ENCODE results near the gene VCPKMT.

Gene VCPKMT

DNA sequence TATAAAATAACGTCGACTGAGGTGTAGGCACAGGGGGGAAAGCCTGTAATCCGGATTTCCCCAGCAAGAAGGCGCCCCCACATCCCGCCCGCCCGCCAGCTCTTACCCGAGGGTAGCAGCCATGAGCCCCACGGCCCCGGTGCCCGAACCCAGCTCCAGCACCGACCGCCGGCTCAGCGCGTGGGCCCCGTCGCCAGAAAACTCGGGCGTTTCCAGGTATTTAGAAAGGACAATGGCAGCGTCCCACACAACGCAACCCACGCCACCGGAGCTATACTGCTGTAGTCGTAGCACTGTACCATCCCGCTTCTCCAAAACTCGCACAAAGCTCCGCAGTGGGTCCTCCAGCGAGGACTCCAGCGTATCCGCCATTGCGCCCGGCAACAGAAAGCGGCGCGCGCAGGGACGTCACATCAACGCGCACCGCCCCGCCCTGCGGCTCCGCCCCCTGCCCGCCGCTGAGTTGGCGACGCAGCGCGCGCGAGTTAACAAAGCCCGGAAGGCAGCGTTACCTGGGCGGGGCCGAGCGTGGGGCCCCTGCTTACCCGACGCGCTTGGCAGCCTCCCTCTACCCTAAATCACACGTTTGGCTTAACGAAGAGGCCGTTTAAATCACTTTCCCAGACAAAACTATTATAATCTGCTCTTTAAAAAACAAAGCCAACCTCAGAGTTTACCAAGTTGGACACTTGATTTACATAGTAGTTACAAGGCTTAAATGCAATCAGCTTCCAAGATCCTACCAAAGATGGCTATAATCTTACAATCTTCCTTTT, at the start of gene VCPKMT:
Gene VCPKMT, minus strand, starts transcription at position 392 of the 776 bp plus-strand sequence. Its CDS starts 20 bp downstream, at position 372.
- peak; percentile 87 to 96 for DNase-seq (ENCODE audit: low read depth in 2 of 2)

DNA sequence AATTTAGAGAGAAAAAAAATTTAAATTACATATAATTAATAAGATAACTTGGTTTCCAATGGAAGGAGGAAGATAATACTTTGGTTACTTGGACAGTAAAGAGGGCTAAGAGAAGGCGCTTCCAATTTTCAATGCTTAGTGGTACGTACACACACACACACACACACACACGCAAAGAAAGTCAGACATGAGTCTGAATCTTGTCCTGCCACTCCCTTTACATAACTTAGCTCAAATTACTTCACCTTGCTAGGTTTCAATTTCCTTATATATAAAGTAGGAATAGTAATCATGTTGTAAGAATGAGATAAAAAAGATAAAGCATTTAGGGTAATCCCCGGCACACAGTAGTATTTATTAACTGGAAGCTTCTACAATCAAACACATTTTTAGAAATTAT, 39.7 kb upstream of the VCPKMT start:
- DNase-seq (ENCODE audit: low read depth in 2 of 2), result no peak

DNA sequence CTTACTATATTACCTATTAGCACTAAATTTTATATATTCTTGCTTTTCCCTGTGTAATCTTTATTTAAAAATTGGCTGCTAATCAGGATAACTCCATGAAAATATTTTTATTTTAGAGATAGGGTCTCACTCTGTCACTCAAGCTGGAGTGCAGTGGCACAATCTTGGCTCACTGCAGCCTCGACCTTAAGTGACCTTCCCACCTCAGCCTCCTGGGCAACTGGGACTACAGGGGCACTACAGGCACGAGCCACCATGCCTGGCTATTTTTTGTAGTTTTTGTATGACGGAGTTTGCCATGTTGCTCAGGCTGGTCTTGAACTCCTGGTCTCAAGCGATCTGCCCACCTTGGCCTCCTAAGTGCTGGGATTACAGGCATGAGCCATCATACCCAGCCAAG, 32.4 kb upstream of the VCPKMT start:
- DNase-seq (ENCODE audit: low read depth in 2 of 2), result no peak

DNA sequence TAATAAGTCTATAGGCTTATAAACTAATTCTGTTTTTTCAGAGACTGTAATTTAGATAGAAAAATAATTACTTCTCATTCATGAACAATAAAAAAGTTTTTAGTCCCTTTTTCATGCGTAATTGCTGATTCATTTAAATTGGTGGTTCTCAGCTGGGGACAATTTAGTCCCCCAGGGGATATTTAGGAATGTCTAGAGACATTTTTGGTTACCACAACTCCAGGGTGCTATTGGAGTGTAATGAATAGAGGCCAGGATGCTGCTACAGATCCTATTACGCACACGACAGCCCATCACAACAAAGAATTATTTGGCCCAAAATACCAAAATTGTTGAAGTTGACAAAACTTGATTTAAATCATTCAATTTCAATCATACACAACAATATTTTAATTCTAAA, 22.8 kb upstream of the VCPKMT start:
- DNase-seq (ENCODE audit: low read depth in 2 of 2), result no peak

DNA sequence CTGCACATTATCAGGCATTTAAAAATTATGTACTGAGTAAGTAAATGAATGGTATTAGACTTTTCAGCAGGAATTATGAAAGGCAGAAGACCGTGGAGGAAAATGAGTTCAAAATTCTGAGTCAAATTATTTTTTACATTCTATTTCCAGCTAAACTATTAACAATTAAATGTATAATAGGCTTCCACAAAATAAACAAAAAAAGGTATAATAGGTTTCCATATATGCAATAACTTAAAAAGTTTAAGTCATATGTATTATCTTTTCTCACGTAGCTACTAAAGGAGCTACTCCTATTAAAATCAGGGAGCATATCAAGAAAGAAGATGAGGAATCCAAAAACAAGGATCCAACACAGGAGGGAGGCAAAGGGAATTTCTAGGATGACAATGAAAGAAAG, 11.4 kb upstream of the VCPKMT start:
- DNase-seq (ENCODE audit: low read depth in 2 of 2), result no peak

DNA sequence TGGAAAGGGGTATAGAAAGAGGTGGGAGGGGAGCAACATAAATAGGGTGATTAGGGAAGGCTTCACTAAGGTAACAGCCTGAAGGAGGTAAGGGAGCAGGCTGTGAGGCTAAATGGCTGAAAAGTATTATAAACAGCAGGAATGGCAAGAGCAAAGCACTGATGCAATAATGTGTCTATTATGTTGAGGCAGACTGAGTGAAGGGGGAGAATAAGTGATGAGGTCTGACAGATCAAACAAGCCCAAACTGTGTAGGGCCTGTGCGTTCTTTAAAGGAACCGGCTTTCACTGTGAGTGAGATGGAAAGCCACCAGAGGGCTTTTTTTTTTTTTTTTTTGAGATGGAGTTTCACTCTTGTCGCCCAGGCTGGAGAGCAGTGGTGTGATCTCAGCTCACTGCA, 6.7 kb upstream of the VCPKMT start:
- DNase-seq (ENCODE audit: low read depth in 2 of 2), result no peak

DNA sequence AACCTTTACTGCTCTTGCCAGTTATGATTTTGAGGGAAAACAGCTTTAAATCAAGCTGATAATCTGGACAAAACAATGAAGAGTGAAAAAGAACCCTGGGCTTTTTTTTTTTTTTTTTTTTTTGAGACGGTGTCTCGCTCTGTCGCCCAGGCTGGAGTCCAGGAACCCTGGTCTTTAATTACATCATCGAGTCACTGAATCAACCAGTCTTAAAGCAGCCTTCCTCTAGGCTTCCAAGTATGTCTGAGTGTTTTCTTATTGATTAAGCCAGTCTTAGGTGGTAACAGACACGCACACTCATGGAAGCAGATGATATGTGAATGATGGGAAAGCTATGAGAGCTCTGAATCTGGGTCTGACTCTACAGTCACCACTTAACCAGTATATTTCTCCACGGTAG, 5.9 kb upstream of the VCPKMT start:
- no peak for DNase-seq (ENCODE audit: low read depth in 2 of 2)

DNA sequence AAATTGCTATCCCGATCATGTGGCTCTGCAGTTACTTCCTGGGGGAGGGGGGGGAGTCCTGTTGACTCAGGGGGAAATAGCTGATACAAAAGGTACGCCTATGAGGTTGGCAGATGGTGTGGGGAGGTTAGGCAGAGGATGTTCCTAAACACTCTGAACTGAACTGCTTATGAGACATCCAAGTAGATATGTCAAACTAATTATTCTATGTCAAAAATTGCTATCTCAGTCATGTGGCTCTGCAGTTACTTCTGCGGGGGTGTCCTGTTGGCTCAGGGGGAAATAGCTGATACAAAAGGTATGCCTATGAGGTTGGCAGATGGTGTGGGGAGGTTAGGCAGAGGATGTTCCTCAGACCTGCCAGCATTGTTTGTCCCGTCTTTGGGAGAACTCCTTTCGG, 5.1 kb upstream of the VCPKMT start:
- DNase-seq (ENCODE audit: low read depth in 2 of 2), result no peak

DNA sequence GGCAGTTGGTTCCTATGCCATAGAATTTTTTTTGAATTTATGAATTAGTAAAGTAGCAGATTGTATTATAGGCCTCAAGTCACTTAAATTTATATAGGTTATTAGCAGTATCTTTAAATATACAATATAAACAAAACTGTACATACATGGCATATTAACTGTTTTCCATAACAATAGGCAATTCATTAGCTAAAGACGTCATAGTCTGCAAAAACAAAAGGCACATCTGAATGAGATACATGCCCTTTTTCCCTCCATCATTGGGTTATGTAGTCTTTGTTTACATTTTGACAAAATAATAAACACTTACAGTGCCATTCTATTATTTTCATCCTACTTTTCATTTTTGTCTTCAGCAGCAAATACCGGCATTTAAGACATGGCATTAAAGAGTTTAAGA, 1.1 kb upstream of the VCPKMT start:
- no peak for DNase-seq (ENCODE audit: low read depth in 2 of 2)

DNA sequence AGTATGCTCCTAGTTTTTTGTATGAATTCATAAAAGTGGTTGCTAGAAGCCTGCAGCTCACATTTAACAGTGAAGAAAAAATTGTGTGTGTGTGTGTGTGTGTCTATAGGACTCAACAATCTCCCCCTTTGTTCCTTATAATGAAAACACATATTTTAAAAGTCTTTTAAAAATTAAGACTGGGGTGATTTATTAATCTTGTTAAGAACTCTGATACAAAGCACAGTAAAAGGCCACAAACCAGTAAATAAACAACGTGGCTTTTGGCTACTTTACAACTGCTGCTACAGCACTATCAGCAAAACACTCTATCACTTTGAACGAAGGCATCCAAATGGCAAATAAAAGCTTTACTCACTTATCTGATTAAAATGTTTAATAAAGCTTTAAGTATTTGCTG, 594 bp upstream of the VCPKMT start:
- no peak for DNase-seq (ENCODE audit: low read depth in 2 of 2)

DNA sequence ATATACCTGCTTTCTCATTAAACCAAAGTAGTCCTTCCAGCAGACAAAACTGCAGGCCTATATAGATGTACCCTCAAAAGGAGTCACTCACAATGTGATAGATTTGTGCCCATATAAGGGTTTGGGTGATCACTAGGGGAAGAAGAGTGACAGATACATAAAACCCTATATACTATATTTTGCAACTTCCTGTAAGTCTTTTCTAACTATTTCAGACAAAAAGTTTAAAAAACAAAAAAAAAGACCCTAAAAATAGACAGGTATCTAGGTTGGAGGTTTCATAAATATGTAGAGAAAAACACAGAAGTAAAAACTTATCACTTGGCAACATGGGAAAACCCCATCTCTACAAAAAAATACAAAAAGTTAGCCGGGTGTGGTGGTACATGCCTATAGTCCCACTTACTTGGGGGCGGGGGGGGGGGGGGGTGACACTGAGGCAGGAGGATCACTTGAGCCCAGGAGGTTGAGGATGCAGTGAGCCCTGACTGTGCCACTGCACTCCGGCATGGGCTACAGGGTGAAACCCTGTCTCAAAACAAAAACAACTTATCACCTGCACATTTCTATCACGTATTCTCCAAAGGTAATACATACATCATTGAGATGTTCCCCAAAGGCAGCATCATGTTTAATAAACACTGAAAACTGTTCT, 2.9 kb downstream of the VCPKMT start:
- DNase-seq (ENCODE audit: low read depth in 2 of 2), result no peak

DNA sequence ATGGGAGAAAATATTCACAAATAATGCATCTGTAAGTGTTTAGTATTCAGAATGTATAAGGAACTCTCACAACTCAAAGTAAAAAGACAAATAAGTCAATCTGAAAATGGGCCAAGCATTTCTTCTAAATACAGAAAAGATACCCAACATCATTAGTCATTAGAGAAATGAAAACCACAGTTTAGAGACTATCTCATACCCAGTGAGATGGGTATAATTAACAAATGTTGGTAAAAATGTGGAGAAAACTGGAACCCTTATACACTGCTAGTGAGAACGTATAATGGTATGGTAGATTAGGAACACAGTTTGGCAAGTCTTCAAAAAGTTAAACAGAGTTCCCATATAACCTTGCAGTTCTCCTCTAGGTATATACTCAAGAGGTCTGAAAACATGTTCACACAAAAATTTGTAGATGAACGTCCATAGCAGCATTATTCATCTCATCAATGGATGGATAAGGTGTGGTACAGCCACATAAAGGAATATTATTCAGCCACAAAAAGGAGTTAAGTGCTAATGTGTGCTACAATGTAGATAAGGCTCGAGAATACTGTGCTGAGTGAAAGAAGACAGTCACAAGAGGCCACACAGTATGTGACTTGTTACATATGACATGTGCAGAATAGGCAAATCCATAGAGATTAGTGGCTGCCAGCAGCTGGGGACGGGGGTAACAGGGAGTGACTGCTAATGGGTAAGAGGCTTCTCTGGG, 5.9 kb downstream of the VCPKMT start:
- DNase-seq (ENCODE audit: low read depth in 2 of 2), result no peak

DNA sequence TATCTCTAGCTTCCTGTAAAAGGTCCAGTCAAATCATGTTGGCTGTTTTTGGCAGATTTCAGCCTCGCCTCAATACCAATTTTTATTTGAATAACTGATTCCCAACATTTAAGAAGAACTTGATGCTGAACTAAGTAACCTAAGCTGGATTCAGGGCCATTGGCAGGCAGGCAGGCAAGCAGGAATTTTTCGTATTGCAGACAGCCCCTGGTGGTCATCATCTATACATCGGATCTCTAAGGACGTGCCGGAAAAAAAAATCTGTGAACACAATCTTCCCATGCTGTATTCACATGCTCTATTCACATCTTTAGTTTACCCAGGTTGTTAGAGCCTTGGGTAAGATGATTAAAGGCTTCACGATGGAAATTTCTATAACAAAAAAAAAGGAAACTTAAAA, 7.0 kb downstream of the VCPKMT start:
- no peak for DNase-seq (ENCODE audit: low read depth in 2 of 2)

DNA sequence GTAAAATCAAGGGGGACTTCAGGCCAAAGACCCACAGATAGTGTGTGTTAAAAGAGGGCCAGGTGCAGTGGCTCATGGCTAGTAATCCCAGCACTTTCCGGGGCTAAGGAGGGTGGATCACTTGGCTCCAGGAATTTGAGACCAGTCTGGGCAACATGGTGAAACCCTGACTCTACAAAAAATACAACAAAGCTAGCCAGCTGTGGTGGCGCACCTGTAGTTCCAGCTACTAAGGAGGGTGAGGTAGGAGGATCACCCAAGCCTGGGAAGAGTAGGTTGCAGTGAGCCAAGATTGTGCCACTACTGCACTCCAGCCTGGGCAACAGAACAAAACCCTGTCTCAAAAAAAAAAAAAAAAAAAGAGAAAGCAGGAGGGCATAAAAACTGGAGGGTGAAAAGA, 8.5 kb downstream of the VCPKMT start:
- DNase-seq (ENCODE audit: low read depth in 2 of 2), result no peak

DNA sequence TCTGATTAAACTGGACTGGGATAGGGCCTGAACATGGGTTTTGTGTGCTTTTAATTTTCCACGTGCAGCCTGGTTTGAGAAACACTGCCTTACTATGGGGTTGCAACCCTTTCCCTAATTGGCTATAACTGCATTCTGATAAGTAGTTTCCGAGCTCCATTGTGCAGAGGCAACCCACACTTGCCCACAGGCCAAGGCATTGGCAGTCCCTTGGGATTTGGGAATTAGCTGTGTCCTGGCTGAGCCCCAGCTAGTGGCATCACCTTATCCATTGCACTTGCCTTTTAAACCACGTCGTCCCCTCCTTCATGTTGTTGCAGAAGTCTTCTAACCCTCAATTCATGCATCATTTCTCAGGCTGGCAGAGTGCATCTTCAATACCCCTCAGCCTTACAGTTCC, 10.2 kb downstream of the VCPKMT start:
- no peak for DNase-seq (ENCODE audit: low read depth in 2 of 2)

DNA sequence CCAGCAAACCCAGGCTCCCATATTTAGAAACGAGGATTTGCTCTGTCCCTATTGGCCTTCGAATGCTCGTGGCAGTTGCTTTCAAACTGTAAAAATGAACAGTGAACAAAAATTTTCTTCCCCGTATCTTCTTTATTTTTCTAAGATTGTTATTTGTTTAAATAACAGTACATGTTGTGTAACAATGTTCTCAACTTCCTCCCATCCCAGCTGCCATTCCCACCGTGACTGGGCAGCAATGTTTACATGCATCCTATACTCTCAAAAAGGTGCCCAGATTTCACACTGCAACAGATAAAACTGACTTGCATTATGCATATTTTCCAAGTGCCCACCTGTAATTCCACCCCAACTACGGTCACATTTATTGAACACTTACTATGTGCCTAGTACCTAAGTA, 12.8 kb downstream of the VCPKMT start:
- DNase-seq (ENCODE audit: low read depth in 2 of 2), result no peak

DNA sequence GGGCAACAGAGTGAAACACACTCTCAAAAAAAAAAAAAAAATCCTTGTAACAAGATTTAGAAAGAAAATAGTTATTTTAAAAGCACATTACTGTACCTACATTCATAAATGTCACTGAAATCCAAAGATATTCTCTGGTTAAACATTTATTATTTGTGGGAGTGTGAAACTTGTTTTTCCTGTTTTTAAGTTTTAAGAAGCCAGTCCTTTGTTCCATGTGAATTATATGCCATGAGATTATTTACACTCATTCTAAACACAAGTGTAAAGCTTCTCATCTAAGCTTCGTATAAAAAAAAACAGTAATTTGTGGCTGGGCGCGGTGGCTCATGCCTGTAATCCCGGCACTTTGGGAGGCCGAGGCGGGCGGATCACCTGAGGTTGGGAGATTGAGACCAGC, 15.0 kb downstream of the VCPKMT start:
- DNase-seq (ENCODE audit: low read depth in 2 of 2), result no peak

DNA sequence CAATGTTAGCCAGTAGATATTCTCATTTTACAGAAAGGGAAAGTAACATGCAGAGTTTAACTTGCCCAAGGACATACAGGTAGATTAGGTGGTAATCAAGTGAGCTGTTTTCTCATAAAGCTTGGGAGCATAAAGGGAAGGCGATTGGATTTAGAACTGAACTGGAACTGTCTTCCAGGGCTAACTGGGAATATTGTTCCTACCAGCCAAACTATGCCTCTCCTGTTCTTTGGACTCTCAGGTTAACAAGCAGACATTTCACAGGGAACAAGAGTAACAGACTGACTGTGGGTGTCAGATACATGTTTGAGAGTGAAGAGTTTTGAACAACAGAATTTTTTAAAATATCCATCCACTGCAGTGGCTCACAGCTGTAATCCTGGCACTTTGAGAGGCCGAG, 15.6 kb downstream of the VCPKMT start:
- no peak for DNase-seq (ENCODE audit: low read depth in 2 of 2)

DNA sequence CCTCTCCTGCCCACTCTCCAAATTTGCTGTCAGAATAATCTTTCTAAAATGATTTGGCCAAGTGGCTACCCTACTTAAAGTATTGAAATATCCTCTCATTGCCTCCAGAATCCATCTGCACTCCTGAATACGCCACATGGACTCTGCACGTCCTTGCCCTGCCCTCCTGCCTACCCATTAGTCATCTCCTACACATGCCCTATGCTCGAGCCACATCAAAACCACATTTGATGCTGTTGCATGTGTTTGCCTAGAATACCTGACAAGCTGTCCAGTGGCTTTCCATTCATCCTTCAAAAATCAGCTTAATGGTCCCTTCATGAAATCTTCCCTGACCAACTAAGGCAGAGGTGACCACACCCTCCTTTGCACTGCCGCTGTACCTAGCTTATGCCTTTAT, 17.0 kb downstream of the VCPKMT start:
- DNase-seq (ENCODE audit: low read depth in 2 of 2), result no peak

DNA sequence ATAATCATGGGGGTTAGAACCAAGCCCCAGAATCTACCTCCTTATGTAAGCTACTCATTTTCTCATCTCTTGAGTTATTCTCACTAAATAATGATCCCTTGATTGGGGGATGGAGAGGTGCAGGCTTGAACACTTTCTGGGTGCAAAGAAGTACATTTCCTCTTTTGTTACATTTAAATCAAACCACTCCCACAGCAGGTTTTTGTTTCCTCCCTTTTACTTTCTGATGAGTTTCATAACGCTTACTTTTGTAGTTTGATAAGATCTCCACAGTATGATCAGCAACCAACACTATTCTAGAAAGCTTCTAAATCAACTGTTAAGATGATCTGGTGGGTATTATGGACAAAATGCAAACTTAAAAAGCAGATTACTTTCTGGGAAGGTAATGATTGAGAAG, 20.5 kb downstream of the VCPKMT start:
- DNase-seq (ENCODE audit: low read depth in 2 of 2), result no peak

DNA sequence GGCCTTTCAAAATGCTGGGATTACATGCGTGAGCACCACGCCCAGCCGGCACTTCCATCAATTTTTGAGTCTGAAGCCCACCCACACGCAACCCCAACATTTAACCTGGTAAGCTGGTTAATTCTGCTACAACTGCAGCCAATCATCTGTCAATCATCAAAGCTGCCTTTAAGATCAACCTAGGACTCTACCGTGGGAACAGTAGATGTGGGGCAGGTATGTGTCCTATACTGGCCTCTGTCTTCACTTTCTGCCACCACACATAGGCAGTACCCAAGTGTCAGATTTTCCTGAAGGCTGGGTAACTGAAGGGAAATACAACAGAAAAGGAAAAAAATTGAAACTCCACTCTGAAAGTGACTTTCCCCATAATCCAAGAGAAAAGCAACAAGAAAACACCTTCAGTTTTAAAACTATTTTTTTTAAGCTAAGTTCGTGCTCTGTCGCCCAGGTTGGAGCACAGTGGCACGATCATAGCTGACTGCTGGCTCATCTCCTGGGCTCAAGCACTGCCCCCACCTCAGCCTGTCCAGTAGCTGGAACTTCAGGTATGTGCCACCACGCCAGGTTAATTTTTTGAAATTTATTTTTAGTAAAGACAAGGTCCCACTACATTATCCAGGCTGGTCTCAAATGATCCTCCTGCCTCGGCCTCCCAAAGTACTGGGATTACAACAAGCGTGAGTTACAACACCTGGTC, 22.2 kb downstream of the VCPKMT start:
- no peak for DNase-seq (ENCODE audit: low read depth in 2 of 2)

DNA sequence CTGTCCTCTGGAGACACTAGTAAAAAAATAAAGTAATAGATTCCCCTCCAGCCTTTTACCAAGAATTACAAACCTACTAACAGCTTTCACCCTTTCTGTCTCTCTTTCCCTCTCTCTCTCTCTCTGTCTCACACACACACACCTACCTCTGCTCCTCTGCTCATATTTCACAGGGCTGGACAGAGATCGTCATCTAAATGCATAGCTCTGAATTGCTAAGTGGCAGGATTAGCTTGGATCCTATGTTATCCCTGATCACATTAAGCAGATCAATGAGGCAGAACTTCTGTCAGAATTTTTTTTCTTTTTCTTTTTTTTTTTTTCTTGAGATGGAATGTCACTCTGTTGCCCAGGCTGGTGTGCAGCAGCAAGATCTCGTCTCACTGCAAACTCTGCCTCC, 22.9 kb downstream of the VCPKMT start:
- DNase-seq (ENCODE audit: low read depth in 2 of 2), result no peak
